Measurements from ENCODE around the gene SHISA6.

The SHISA6 gene

GRCh38 chr17:11244776-11245175, 3.8 kb downstream of the SHISA6 start:
- DNase-seq (ENCODE audit: low spot score) = no peak
- TF ChIP-seq CTCF (IDR thresholded peaks at IDR 0.05; ENCODE audit: extremely low read depth, missing control alignments) = no peak

- TF ChIP-seq CTCF (IDR thresholded peaks at IDR 0.05; ENCODE audit: extremely low read depth, missing control alignments) = no peak
- no peak for DNase-seq (ENCODE audit: low spot score)
These were observed 4.2 kb downstream of the SHISA6 start for GRCh38 chr17:11245187-11245586.

- no peak for DNase-seq (ENCODE audit: low spot score)
- no peak for TF ChIP-seq CTCF (IDR thresholded peaks at IDR 0.05; ENCODE audit: extremely low read depth, missing control alignments)
These were observed 4.8 kb downstream of the SHISA6 start for GRCh38 chr17:11245791-11246190.

- TF ChIP-seq CTCF (IDR thresholded peaks at IDR 0.05; ENCODE audit: extremely low read depth, missing control alignments) = no peak
- DNase-seq (ENCODE audit: low spot score) = no peak
These were observed 9.1 kb downstream of the SHISA6 start for GRCh38 chr17:11250161-11250560.

GRCh38 chr17:11251561-11252107, 10.6 kb downstream of the SHISA6 start:
- DNase-seq (ENCODE audit: low spot score) = no peak
- TF ChIP-seq CTCF (IDR thresholded peaks at IDR 0.05; ENCODE audit: extremely low read depth, missing control alignments) = no peak

- TF ChIP-seq CTCF (IDR thresholded peaks at IDR 0.05; ENCODE audit: extremely low read depth, missing control alignments) = no peak
- no peak for DNase-seq (ENCODE audit: low spot score)
These were observed 11.1 kb downstream of the SHISA6 start for GRCh38 chr17:11252146-11252545.

GRCh38 chr17:11256877-11257276, 15.9 kb downstream of the SHISA6 start:
- no peak for DNase-seq (ENCODE audit: low spot score)
- TF ChIP-seq CTCF (IDR thresholded peaks at IDR 0.05; ENCODE audit: extremely low read depth, missing control alignments) = no peak

Data from GM20000 (cell line).